GM19438 (cell line): ENCODE results near the gene PTGES3.
"Not testable (repeated sequence)": the region's sequence is repeated elsewhere in the genome, so short reads cannot be mapped to it uniquely, and the experiment has no call there.

Experiments
- ATAC-seq: cut with Tn5 transposase; IDR thresholded peaks from one replicate; pipeline ENCODE4 v1.9.1; 2021; ENCODE audit warnings: low read depth; ENCODE audit not compliant: unreplicated experiment

PTGES3 gene

GRCh38 chr12:56658921-56659320 lies 29.2 kb downstream of the PTGES3 start:
- no peak for ATAC-seq

- ATAC-seq = no peak
Observed at GRCh38 chr12:56657416-56658379, 30.4 kb downstream of the PTGES3 start.

GRCh38 chr12:56653781-56654180 lies 34.3 kb downstream of the PTGES3 start:
- ATAC-seq = not testable (repeated sequence)

- ATAC-seq = not testable (repeated sequence)
Observed at GRCh38 chr12:56648023-56648422, 40.1 kb downstream of the PTGES3 start.

- ATAC-seq = peak; percentile 98
Observed at GRCh38 chr12:56645717-56646446, 42.2 kb downstream of the PTGES3 start, which contains the start of gene ATP5F1B. ATP5F1B (minus strand) TSS chr12:56645984; CDS start chr12:56645963, 21 bp downstream.

- no peak for ATAC-seq
Observed at GRCh38 chr12:56645201-56645716, 42.8 kb downstream of the PTGES3 start.

GRCh38 chr12:56644654-56645053 lies 43.4 kb downstream of the PTGES3 start:
- no peak for ATAC-seq

- no peak for ATAC-seq
Observed at GRCh38 chr12:56641219-56641618, 46.9 kb downstream of the PTGES3 start.

- ATAC-seq = no peak
Observed at GRCh38 chr12:56637621-56638020, 50.5 kb downstream of the PTGES3 start.

- ATAC-seq = peak; percentile 40
Observed at GRCh38 chr12:56636675-56637540, 51.2 kb downstream of the PTGES3 start.

GRCh38 chr12:56635806-56636674 lies 52.0 kb downstream of the PTGES3 start:
- peak; percentile 39 for ATAC-seq

GRCh38 chr12:56634837-56635791 lies 53.0 kb downstream of the PTGES3 start:
- no peak for ATAC-seq

GRCh38 chr12:56634242-56634836 lies 53.7 kb downstream of the PTGES3 start:
- ATAC-seq = no peak

- no peak for ATAC-seq
Observed at GRCh38 chr12:56633468-56634241, 54.4 kb downstream of the PTGES3 start.

- no peak for ATAC-seq
Observed at GRCh38 chr12:56632701-56633467, 55.2 kb downstream of the PTGES3 start.
